GM21786 (cell line): ENCODE results near the gene ARL2BP.

Experiments used
- ATAC-seq: cut with Tn5 transposase; IDR thresholded peaks from one replicate; pipeline ENCODE4 v1.9.1; 2021; ENCODE audit not compliant: unreplicated experiment

The ARL2BP gene

DNA sequence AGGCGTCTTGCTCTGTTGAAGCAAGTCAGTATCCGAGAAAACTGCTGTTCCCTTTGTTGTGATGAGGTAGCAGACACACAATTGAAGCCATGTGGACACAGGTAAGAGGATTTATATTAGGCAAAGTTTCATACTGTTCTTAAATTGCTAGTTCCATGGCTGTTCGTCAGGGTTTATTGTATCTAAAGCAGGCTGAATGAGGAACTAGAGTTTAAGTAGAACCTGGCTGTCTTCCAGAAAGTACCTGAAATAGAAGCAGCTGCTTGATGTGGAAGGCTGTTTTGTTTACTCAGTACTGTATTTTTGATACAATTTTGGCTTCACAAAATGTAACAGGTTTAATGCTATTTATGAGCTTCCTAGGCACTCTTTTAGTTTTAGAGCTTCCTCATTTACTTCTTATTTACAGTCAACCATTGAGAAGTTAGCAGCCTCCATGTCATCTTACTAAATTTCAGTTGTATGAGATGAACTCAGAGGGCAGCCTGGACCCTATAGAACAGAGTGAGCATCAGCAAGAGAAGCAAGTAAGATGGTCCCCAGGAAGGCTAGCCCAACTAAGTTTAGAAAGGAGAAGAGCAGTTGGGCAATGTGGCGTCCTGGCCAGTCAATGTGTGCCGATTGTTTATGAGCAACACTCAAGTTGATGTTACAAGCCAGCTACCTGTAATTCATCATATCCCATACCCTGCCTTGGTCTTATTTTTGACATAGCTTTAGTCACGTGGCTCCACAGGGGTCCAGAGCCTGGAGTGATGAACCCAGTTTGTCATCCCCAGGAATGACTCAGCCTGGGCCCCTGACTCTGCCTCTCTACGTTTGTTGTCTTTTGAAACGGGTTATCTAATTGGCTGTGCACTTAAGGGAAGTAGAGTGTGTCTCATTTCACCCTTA lies 9.7 kb upstream of the ARL2BP start:
- no peak for ATAC-seq

DNA sequence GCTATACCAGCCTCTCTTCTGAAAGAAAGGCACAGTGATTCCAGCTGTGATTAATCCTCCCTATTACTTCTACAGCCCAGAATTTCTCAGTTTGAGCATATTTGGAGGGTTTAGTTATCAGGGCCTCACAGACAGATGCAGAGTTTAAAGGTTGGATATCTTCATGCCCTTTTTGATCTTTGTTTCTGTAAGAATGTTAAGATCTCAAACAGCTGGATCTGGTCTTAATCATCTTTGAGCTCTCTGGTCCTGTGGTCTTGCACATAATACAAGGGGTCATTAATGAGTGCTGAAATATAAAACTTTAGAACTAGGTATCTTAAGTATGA lies 9.1 kb upstream of the ARL2BP start:
- ATAC-seq = no peak

DNA sequence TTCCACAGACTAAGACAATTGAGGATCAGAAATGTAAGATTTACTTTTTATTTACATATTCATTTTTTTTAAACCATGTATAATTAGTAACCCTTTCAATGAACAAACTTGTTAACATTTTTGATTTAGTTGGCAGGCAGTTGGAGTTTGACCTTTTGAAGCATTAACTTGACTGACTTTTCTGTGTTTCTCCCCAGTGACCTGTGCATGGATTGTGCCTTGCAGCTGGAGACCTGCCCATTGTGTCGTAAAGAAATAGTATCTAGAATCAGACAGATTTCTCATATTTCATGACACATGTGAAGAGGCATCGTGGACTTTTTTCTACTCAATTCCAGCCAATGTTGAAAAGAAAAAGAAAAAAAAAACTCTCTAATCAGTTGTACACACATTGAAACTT lies 6.4 kb upstream of the ARL2BP start:
- no peak for ATAC-seq

GRCh38 chr16:57239107-57239506 lies 6.0 kb upstream of the ARL2BP start:
- ATAC-seq = no peak

- no peak for ATAC-seq
Observed at GRCh38 chr16:57240851-57241250, 4.2 kb upstream of the ARL2BP start.

DNA sequence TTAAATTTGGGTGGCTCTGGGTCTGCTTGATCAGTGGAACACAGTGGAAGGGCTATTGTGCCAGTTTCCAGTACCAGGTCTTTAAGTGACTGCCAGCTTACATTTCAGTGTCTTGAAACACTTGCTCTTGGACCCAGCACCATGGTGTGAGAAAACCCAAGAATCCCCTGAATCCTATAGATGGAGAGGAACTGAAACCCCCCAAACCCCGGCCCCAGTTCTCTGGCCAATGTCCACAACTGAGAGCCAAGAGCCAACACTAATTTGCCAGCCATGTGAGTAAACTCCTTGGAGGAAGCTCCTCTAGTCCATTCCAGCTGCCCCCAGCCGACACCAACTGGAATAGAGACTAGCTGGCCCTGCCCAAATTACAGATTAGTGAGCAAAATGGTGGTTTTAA lies 2.4 kb upstream of the ARL2BP start:
- no peak for ATAC-seq

DNA sequence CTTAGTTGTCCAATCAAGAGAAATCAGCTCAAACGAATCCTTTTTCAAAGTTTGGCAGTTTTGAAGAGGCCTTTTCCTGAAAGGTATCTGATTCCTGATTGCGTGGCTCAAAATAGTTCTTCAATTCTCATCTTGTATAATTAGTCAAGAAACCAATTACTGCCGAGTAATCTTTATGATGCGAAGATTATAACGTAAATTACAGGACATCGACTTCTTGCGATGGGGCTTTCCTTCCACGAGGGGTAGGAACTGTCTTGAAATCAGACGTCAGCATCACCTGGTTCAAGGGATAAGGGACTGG lies 644 bp upstream of the ARL2BP start:
- no peak for ATAC-seq

- no peak for ATAC-seq
Observed at GRCh38 chr16:57245472-57246113, 534 bp downstream of the ARL2BP start.

GRCh38 chr16:57251352-57251751 lies 6.3 kb downstream of the ARL2BP start:
- no peak for ATAC-seq

- no peak for ATAC-seq
Observed at GRCh38 chr16:57252148-57252721, 7.2 kb downstream of the ARL2BP start.

DNA sequence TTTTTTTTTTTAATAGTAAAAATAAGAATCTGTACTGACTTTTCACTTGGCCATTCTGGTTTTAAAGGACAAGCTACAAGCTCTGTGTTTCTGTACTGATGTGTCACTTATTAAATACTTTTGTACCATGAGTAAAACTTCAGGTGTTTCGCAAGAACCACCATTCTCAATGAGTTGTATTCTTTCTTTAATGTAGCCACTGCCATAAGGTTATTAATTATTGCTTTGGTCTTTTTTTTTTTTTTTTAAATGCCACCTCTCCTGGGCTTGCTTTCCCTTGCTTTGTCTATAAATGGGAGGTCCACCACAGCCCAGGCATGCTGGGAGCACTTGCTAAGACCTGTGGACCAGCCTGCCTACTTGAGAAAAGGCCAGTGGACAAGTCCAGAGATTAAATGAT lies 8.4 kb downstream of the ARL2BP start:
- ATAC-seq = no peak

DNA sequence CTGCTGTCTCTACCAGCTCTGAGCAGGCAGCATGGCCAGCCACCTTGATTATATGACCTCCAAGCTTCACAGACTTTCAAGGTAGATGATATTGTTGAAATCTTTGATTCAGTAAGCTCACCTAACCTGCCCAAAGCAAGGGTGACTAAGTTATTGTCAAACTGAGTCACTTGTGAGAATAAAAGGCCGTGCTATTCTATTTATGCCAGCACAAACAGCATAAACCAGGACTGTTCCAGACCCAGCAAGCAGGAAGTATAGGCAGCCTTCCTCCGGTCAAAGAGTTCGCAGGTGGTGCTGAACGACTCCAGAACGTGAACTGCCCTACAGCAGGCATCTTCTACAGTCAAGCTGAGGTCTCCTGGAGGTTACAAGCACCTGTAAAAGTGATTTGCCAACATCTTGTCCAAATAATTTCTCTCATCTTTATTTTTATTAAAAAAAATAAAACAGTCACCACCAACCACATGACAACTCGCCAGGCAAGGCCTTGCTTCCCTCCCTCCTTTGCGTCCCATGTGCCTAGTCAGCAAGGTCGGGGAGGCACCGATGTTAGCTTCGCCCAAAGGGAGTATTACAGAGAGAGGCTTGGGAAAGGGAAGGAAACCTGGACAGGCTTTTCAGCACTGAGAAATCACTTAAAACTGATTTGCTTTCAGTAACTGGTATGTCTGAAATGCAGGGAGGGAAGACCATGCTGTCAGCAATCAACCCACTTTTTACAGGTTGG lies 10.8 kb downstream of the ARL2BP start:
- ATAC-seq = no peak

- ATAC-seq = no peak
Observed at GRCh38 chr16:57256601-57257395, 11.7 kb downstream of the ARL2BP start.

GRCh38 chr16:57257455-57258070 lies 12.5 kb downstream of the ARL2BP start:
- ATAC-seq = no peak

DNA sequence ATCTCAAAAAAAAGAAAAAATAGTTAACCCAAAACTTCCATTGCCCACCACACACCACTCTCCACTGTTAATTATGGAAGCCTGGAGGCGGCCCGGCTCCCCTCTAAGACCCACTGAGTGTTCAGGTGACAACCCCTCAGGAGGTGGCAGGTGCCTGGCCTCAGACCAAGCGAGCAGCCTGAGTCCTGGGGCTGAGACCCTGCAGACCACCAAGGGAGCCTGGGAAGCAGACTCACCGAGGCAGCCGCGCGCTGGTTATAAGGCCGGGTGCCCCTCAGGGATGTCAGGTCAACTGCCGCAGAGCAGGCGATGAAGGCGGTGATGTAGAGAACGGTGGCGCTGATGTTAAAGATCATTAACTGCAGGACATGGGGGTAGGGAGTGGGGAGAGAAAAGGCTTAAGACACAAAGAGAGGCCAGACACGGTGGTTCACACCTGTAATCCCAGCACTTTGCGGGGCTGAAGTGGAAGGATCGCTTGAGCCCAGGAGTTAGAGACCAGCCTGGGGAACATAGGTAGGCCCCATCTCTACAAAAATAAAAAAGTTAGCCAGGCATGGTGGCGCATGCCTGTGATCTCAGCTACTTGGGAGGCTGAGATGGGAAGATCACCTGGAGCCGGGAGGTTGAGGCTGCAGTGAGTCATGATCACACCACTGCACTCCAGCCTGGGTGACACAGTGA lies 13.3 kb downstream of the ARL2BP start:
- no peak for ATAC-seq

- ATAC-seq = no peak
Observed at GRCh38 chr16:57258910-57259475, 13.9 kb downstream of the ARL2BP start.

GRCh38 chr16:57260294-57260929 lies 15.4 kb downstream of the ARL2BP start:
- ATAC-seq = no peak

GRCh38 chr16:57261806-57262205 lies 16.7 kb downstream of the ARL2BP start:
- ATAC-seq = no peak

DNA sequence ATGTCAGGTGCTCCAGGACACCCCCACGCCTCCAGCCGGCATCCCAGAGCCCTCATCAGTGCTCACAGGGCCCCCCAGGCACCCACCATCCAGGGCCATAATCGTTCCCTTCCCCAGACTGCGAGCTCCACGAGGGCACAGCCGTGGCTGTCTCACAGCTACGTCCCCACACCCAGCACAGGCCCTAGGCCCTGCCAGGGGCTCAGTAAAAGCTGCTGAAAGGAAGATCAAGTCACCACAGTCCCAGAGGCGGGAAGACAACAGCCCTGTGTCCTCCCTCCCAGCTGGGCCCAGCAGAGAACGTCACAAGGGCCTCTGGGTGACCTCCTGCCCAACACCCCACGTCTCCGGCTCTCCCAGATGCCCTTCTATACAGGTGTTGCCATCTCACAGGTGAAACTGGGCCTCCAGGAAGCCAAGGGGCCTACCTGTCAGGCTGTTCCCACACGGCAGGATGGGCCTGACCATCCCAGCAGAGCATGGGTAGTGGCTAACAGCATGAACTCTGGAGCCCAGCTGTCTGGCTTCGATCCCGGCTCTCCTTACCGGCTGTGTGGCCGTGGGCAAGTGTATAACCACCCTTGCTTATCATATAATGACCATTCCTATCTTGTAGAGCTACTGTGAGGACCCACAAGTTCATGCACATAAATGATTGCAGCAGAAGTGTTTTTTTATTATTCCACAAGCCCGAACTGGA lies 17.9 kb downstream of the ARL2BP start:
- no peak for ATAC-seq
